NCI-H524 treated with DMSO at 0.1 percent for 48 hours (cell line): ENCODE data around the gene SMIM8.

Source experiments
- DNase-seq: peaks from one replicate; lab custom pipeline; 2025; lab: John Stamatoyannopoulos, UW

The SMIM8 gene

GRCh38 chr6:87391334-87391733 is 68.9 kb downstream of the SMIM8 start:
- no peak for DNase-seq
